T-cell (primary cell): Measurements from ENCODE around the gene HAUS7. TPM values are rescaled to one million over a fixed set of nuclear protein-coding genes. Genes with fewer than 3 reads are reported as not detected.

Source experiments
- ATAC-seq, 4 experiments: fragments of 200-7000 bp in 3 of 4; fragments of 150-1000 bp in 1 of 4; cut with Tn5 transposase; replicated peaks in 1 of 4; 1 replicate in 3 of 4; 2 replicates in 1 of 4; pipeline ENCODE4 v1.10.0; 2021; ENCODE audit warnings: moderate library complexity in 3 of 4, mild to moderate bottlenecking in 2 of 4, moderate number of reproducible peaks in 1 of 4
- CTCF ChIA-PET, 2 donors: fragments of 300-600 bp; sonication (Branson Sonifier 250); formaldehyde crosslinking; loops; one replicate each; lab custom pipeline; 2022; ENCODE audit warnings: antibody characterized with exemption in 2 of 2; lab: Charles Lee
- POLR2A ChIA-PET, 2 donors: fragments of 300-600 bp; sonication (Branson Sonifier 250); formaldehyde crosslinking; loops; one replicate each; lab custom pipeline; 2022; ENCODE audit warnings: antibody characterized with exemption in 2 of 2; lab: Charles Lee
- DNase-seq, 35 experiments: peaks; one replicate each; pipeline versions ENCODE4 v3.0.0 to v3.0.0-alpha.2; 2013 to 2023
- H3K27ac ChIP-seq: one replicate; pipeline ENCODE4 v1.5.1; 2013; ENCODE audit warnings: low read length
- H3K27me3 ChIP-seq, 2 experiments: replicated peaks in 1 of 2; 1 replicate in 1 of 2; 2 replicates in 1 of 2; pipeline versions ENCODE4 v1.6.1 to v1.7.0; 2013; ENCODE audit warnings: low read length in 1 of 2, mixed read lengths in 1 of 2; ENCODE audit not compliant: control insufficient read depth in 2 of 2, insufficient read depth in 2 of 2; ENCODE audit errors: extremely low read depth in 1 of 2
- H3K36me3 ChIP-seq, 2 donors: 1 replicate in 1 of 2; 2 replicates in 1 of 2; pipeline versions ENCODE4 v1.6.1 to v1.7.0; 2013; ENCODE audit warnings: low read length in 1 of 2; ENCODE audit not compliant: control insufficient read depth in 2 of 2, insufficient read depth in 1 of 2; ENCODE audit errors: extremely low read depth in 1 of 2
- H3K4me1 ChIP-seq, 2 experiments: 1 replicate in 1 of 2; 2 replicates in 1 of 2; pipeline versions ENCODE4 v1.6.1 to v1.7.0; 2013; ENCODE audit warnings: low read length in 2 of 2, mixed read lengths in 1 of 2; ENCODE audit not compliant: insufficient read depth in 2 of 2, control insufficient read depth in 1 of 2; ENCODE audit errors: extremely low read depth in 1 of 2
- H3K4me3 ChIP-seq, 2 donors: 1 replicate in 1 of 2; 2 replicates in 1 of 2; pipeline versions ENCODE4 v1.5.1 to v1.7.0; 2013; ENCODE audit warnings: mild to moderate bottlenecking in 2 of 2, low read length in 1 of 2, moderate library complexity in 1 of 2; ENCODE audit not compliant: control insufficient read depth in 1 of 2; ENCODE audit errors: extremely low read depth in 1 of 2
- H3K9me3 ChIP-seq: 2 replicates; pipeline ENCODE4 v1.7.0; 2013
- H3K27ac Mint-ChIP-seq, 2 donors: one replicate each; pipeline ENCODE4 v1.8.0; 2020 to 2021; ENCODE audit warnings: mild to moderate bottlenecking in 2 of 2, mixed read lengths in 2 of 2
- H3K27me3 Mint-ChIP-seq, 2 donors: one replicate each; pipeline ENCODE4 v1.8.0; 2021 to 2022; ENCODE audit warnings: mixed read lengths in 2 of 2
- H3K36me3 Mint-ChIP-seq: one replicate; pipeline ENCODE4 v1.8.0; 2021; ENCODE audit warnings: mixed read lengths
- H3K4me1 Mint-ChIP-seq, 3 donors: one replicate each; pipeline ENCODE4 v1.8.0; 2020 to 2022; ENCODE audit warnings: mixed read lengths in 3 of 3, mild to moderate bottlenecking in 1 of 3
- H3K4me3 Mint-ChIP-seq, 3 donors: one replicate each; pipeline ENCODE4 v1.8.0; 2020 to 2022; ENCODE audit warnings: mild to moderate bottlenecking in 3 of 3, mixed read lengths in 3 of 3, moderate library complexity in 3 of 3
- H3K9me3 Mint-ChIP-seq, 3 donors: one replicate each; pipeline ENCODE4 v1.8.0; 2020 to 2022; ENCODE audit warnings: mixed read lengths in 3 of 3
- WGBS: methylation state at CpG from one replicate; pipeline ENCODE4 v1.1.5; 2013; ENCODE audit warnings: missing lambda C conversion rate; ENCODE audit not compliant: insufficient coverage; 5-methylcytosine and 5-hydroxymethylcytosine counted together
- total RNA-seq, 35 experiments: library from RNA in 6 of 35; stranded (reverse) in 6 of 35; fragments of 120-200 nt in 1 of 35; gene quantifications; one replicate each; pipeline versions ENCODE4 v1.2.1 to v1.2.4 and lab custom pipeline; 2013 to 2026

HAUS7 gene
- total RNA-seq (10 to 100 TPM; 30.7 to 58.4 (median 48.6) TPM), total RNA-seq (lab: John Stamatoyannopoulos, UW) (2.2 to 8.2 (median 4.5) reads per million in 29 experiments)
- total RNA-seq (2013): 22.3 TPM

DNA sequence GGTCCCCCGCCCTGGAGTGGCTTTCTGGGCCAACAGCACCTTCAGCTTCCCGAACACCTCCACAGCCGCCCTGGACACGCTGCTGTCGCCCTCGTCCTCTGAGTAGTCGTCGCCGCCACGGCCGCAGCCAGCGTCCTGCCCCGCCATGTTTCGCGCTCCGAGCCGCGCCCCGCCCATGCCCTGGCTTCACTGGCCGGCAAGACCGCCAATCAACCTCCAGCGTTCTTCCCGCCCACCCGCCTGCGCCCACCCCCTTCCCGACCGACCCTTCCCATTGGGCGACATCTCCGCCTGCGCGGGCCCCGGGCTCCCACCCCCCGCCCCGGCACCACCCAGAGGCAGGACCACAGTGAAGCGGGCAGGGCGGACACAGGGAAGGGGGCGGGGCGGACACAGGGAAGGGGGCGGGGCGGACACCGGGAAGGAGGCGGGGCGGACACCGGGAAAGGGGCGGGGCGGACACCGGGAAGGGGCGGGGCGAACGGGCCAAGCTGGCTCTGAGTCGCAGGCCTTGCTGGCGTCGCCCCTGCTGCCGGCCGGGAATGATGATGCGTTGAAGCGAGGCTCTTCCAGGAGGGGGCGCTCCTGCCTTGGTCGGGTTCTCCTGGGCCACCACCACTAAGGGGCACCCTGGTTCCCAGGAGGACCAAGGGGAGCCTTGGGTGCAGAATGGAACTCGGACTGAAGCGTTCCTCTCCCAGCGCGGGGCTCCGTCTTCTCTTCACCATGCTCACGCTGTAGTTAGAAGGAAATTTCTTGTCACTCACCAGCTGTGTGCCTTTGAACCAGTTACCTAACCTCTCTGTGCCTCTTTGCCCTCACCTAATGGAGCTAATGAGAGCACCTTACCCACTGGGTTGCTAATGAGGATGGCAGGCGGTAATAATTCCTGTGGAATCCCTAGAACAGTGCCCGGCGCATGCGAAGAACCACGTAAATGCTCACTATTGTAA is at the start of gene HAUS7:
TSS of gene HAUS7 (minus strand) at position 166 of the 953 bp plus-strand sequence. CDS start at position 147, 19 bp downstream.
- WGBS: 0% methylated on average over 13 of the region's 70 CpGs
- Histone ChIP-seq H3K4me1 (peaks cover 4 to 43% of the 10 kb centered on the region in 2 experiments), H3K4me3 (peak within 1 kb of the TSS; percentile 55 to 67), H3K27me3 (no peaks in the 10 kb centered on the region), H3K27ac (peak within 1 kb of the TSS; percentile 71), H3K36me3 (peaks cover 0 to 6% of the 10 kb centered on the region in 2 donors), H3K9me3 (no peaks in the 10 kb centered on the region)
- ChIA-PET CTCF (interaction anchor here in 1 of 2 donors (1.3 kb wide), 1 partner anchor 36 kb away, joined by 4 read pairs; no protein-coding TSS in a partner anchor), POLR2A (interaction anchor here in 1 of 2 donors (0.7 kb wide), 1 partner anchor 58 kb away, joined by 7 read pairs; no protein-coding TSS in a partner anchor)
- peak; percentile 75 to 92 (median 82) for DNase-seq
- no peaks in the 10 kb centered on the region for H3K36me3 Mint-ChIP-seq
- H3K4me3 Mint-ChIP-seq: peak within 1 kb of the TSS; percentile 70 to 81 (median 80)
- H3K9me3 Mint-ChIP-seq: no peaks in the 10 kb centered on the region
- H3K4me1 Mint-ChIP-seq: peaks cover 12 to 30% (median 27%) of the 10 kb centered on the region in 3 donors
- H3K27me3 Mint-ChIP-seq: peaks cover 0 to 3% of the 10 kb centered on the region in 2 donors
- H3K27ac Mint-ChIP-seq: peak within 1 kb of the TSS; percentile 73 to 83
- ATAC-seq: peak; percentile 87 to 89 (median 88)

GRCh38 chrX:153519569-153520286 is 49.4 kb upstream of the HAUS7 start:
- no peak overlapping the region for H3K4me3 Mint-ChIP-seq
- POLR2A ChIA-PET: no interaction called here
- peaks cover 26 to 35% of the 10 kb centered on the region in 2 donors for H3K27me3 Mint-ChIP-seq
- peaks cover 0 to 47% of the 10 kb centered on the region in 2 experiments for H3K27me3 ChIP-seq
- no peaks in the 10 kb centered on the region for H3K9me3 Mint-ChIP-seq
- H3K9me3 ChIP-seq: no peaks in the 10 kb centered on the region
- H3K4me1 Mint-ChIP-seq: peaks cover 0 to 9% (median 4%) of the 10 kb centered on the region in 3 donors
- H3K27ac ChIP-seq: no peak overlapping the region
- DNase-seq (no peak), ATAC-seq (no peak)
- WGBS: 89% methylated on average over 9 of the region's 21 CpGs
- CTCF ChIA-PET: interaction anchor here in 1 of 2 donors (0.6 kb wide), 1 partner anchor 44 kb away, joined by 3 read pairs; no protein-coding TSS in a partner anchor
- H3K36me3 ChIP-seq: no peaks in the 10 kb centered on the region
- H3K4me3 ChIP-seq: no peak overlapping the region
- no peaks in the 10 kb centered on the region for H3K36me3 Mint-ChIP-seq
- no peak overlapping the region for H3K27ac Mint-ChIP-seq
- H3K4me1 ChIP-seq: peaks cover 0 to 4% of the 10 kb centered on the region in 2 experiments

DNA sequence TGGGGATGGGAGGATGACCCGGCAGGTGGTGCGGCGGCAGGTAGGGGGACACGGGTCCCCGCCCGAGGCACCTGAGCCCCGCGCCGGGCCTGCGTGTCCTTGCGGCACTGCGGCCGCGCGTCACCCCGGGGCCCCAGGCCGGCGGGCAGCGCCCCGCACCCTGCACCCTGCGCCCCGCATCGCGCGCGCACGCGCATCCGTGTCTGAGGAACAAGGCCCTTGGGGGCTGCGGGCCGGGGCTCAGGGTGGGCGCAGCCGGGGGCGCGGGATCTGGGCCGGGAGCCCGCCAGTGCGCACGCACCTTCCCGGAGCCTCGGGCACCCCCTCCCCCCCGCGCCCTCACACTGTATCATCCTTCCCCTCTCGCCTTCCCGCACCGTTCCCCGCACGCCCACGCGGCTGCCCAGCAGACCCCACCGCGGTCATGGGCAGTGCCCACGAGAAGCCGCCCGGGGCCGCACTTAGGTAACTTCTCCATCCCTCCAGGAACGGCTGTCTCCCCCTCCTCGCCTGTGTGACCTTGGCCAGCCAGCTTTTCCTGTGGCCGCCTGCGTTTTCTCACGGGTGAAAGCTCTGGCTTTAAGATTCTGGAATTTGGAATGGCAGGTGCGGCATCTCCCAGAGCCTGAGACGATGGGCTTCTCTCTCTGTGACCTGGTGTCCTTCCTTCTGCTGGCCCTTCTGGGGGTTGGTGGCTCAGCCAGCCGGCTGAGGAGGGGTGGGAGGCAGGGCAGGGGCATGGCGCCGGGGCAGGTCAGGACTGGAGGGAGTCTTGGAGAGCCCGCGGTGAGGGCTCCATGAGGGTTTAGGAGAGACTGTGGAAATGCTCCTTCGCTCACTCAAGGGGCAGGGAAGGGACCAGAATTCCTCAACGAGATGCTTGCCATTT is 47.8 kb upstream of the HAUS7 start:
- Mint-ChIP-seq H3K9me3 (no peaks in the 10 kb centered on the region), H3K4me3 (peak overlapping the region in 1 of 3 donors; percentile 40), H3K27ac (no peak overlapping the region), H3K36me3 (no peaks in the 10 kb centered on the region), H3K27me3 (peaks cover 26 to 35% of the 10 kb centered on the region in 2 donors), H3K4me1 (peaks cover 0 to 9% (median 4%) of the 10 kb centered on the region in 3 donors)
- Histone ChIP-seq H3K27ac (no peak overlapping the region), H3K4me1 (peaks cover 0 to 4% of the 10 kb centered on the region in 2 experiments), H3K4me3 (no peak overlapping the region), H3K36me3 (no peaks in the 10 kb centered on the region), H3K9me3 (no peaks in the 10 kb centered on the region), H3K27me3 (peaks cover 0 to 45% of the 10 kb centered on the region in 2 experiments)
- no peak for ATAC-seq
- WGBS: 5% methylated on average over 41 of the region's 70 CpGs
- ChIA-PET POLR2A (no interaction called here), CTCF (no interaction called here)
- DNase-seq: no peak

DNA sequence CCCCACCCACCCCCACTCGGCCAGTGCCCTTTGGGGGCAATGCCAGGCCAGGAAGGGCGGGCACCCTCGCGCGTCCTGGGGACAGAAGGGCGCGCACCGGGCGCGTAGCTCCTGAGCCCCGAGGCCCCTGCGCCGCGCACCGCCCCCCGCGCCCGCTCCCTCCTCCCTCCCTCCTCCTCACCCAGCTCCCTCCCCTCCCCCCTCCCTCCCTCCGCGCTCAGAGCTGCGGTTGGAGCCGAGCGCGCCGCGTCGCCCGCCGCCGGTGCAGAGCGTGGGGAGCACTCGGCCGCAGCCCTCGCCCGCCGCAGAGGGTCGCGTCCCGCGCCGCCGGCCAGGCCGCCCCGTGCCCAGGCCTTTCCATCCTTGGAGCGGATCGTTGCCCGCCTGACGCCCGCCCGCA is 47.0 kb upstream of the HAUS7 start, which contains the start of gene ATP2B3:
TSS of gene ATP2B3 (plus strand) at position 220 of the 400 bp plus-strand sequence. CDS start 18,606 bp downstream, outside the sequence.
- H3K4me1 ChIP-seq: peaks cover 0 to 4% of the 10 kb centered on the region in 2 experiments
- peaks cover 0 to 9% (median 4%) of the 10 kb centered on the region in 3 donors for H3K4me1 Mint-ChIP-seq
- H3K4me3 ChIP-seq: no peak within 1 kb of the TSS
- H3K9me3 ChIP-seq: no peaks in the 10 kb centered on the region
- DNase-seq (no peak), ATAC-seq (no peak)
- peaks cover 26 to 35% of the 10 kb centered on the region in 2 donors for H3K27me3 Mint-ChIP-seq
- no peaks in the 10 kb centered on the region for H3K36me3 ChIP-seq
- no peaks in the 10 kb centered on the region for H3K36me3 Mint-ChIP-seq
- peak within 1 kb of the TSS in 1 of 3 donors; percentile 40 for H3K4me3 Mint-ChIP-seq
- no peak within 1 kb of the TSS for H3K27ac Mint-ChIP-seq
- WGBS: 0% methylated on average over 7 of the region's 50 CpGs
- POLR2A ChIA-PET: no interaction called here
- no peak within 1 kb of the TSS for H3K27ac ChIP-seq
- CTCF ChIA-PET: no interaction called here
- no peaks in the 10 kb centered on the region for H3K9me3 Mint-ChIP-seq
- H3K27me3 ChIP-seq: peaks cover 0 to 45% of the 10 kb centered on the region in 2 experiments

DNA sequence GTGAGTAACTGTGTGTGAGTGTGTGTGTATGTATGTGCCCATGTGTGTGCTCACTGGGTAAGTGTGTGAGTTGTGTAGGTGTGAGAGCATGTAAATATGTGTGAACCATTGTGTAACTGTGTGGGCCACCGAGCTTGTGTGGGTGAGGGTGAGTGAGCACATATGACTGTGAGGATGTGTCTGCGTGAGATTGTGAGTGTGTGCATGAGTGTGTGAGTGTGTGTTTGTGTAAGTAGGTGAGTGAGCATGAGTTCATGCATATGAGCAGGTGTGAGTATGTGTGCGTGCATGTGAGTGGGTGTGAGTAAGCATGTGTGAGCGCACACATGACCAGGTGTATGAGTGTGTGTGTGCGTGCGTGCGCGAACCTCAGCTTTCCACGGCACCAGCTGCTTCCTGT is 45.7 kb upstream of the HAUS7 start:
- DNase-seq (no peak), ATAC-seq (no peak)
- H3K9me3 Mint-ChIP-seq: no peaks in the 10 kb centered on the region
- no peaks in the 10 kb centered on the region for H3K36me3 ChIP-seq
- peaks cover 0 to 37% of the 10 kb centered on the region in 2 experiments for H3K27me3 ChIP-seq
- CTCF ChIA-PET: interaction anchor here in 1 of 2 donors (0.6 kb wide), 1 partner anchor 70 kb away, joined by 3 read pairs; no protein-coding TSS in a partner anchor
- no peak overlapping the region for H3K4me3 ChIP-seq
- peaks cover 0 to 4% of the 10 kb centered on the region in 2 experiments for H3K4me1 ChIP-seq
- WGBS: 12% methylated on average over 7 of the region's 9 CpGs
- no peaks in the 10 kb centered on the region for H3K36me3 Mint-ChIP-seq
- H3K27ac ChIP-seq: no peak overlapping the region
- no peak overlapping the region for H3K4me3 Mint-ChIP-seq
- no peaks in the 10 kb centered on the region for H3K9me3 ChIP-seq
- H3K4me1 Mint-ChIP-seq: peaks cover 0 to 9% (median 4%) of the 10 kb centered on the region in 3 donors
- no peak overlapping the region for H3K27ac Mint-ChIP-seq
- POLR2A ChIA-PET: no interaction called here
- peaks cover 22 to 31% of the 10 kb centered on the region in 2 donors for H3K27me3 Mint-ChIP-seq
